ENCODE results near the gene XRCC4.
A peak's percentile ranks its signal among the peaks of the same experiment; 100 is the strongest.

The XRCC4 gene

GRCh38 chr5:83076742-83077661 is at the start of gene XRCC4, which contains the start of gene TMEM167A:
TSS of gene XRCC4 (plus strand) at chr5:83077547. CDS start at chr5:83104920, 27,373 bp downstream.
TSS of gene TMEM167A (minus strand) at chr5:83077394. CDS start at chr5:83077323, 71 bp downstream.
- no peaks in the 10 kb centered on the region for H3K27me3 Mint-ChIP-seq
- H3K4me1 Mint-ChIP-seq (ENCODE audit: low read depth), result peaks cover 55% of the 10 kb centered on the region
- H3K4me3 Mint-ChIP-seq, result peak within 1 kb of the TSS; percentile 100
- H3K27ac Mint-ChIP-seq, result peak within 1 kb of the TSS; percentile 98
- H3K36me3 Mint-ChIP-seq, result peaks cover 12% of the 10 kb centered on the region
- H3K9me3 Mint-ChIP-seq (ENCODE audit: low read depth), result no peaks in the 10 kb centered on the region

- no peak overlapping the region for H3K27ac Mint-ChIP-seq
- H3K4me1 Mint-ChIP-seq (ENCODE audit: low read depth), result no peaks in the 10 kb centered on the region
- H3K4me3 Mint-ChIP-seq, result no peak overlapping the region
- no peaks in the 10 kb centered on the region for H3K27me3 Mint-ChIP-seq
- H3K36me3 Mint-ChIP-seq, result no peaks in the 10 kb centered on the region
- H3K9me3 Mint-ChIP-seq (ENCODE audit: low read depth), result no peaks in the 10 kb centered on the region
Observed at GRCh38 chr5:83029912-83030311, 47.4 kb upstream of the XRCC4 start.

- H3K4me1 Mint-ChIP-seq (ENCODE audit: low read depth), result no peaks in the 10 kb centered on the region
- no peaks in the 10 kb centered on the region for H3K36me3 Mint-ChIP-seq
- no peak overlapping the region for H3K27ac Mint-ChIP-seq
- H3K9me3 Mint-ChIP-seq (ENCODE audit: low read depth), result no peaks in the 10 kb centered on the region
- no peak overlapping the region for H3K4me3 Mint-ChIP-seq
- H3K27me3 Mint-ChIP-seq, result no peaks in the 10 kb centered on the region
Observed at GRCh38 chr5:83031381-83031780, 46.0 kb upstream of the XRCC4 start.

- Mint-ChIP-seq H3K4me1 (ENCODE audit: low read depth) (peaks cover 11% of the 10 kb centered on the region), H3K36me3 (peaks cover 2% of the 10 kb centered on the region), H3K9me3 (ENCODE audit: low read depth) (no peaks in the 10 kb centered on the region), H3K4me3 (no peak overlapping the region), H3K27ac (no peak overlapping the region), H3K27me3 (no peaks in the 10 kb centered on the region)
Observed at GRCh38 chr5:83034036-83034435, 43.3 kb upstream of the XRCC4 start.

GRCh38 chr5:83034528-83035207 is 42.7 kb upstream of the XRCC4 start:
- Mint-ChIP-seq H3K27me3 (no peaks in the 10 kb centered on the region), H3K27ac (no peak overlapping the region), H3K4me1 (ENCODE audit: low read depth) (peaks cover 11% of the 10 kb centered on the region), H3K4me3 (no peak overlapping the region), H3K36me3 (peaks cover 2% of the 10 kb centered on the region), H3K9me3 (ENCODE audit: low read depth) (no peaks in the 10 kb centered on the region)

GRCh38 chr5:83035373-83036100 is 41.8 kb upstream of the XRCC4 start:
- H3K9me3 Mint-ChIP-seq (ENCODE audit: low read depth), result no peaks in the 10 kb centered on the region

GRCh38 chr5:83036991-83037575 is 40.3 kb upstream of the XRCC4 start:
- H3K4me3 Mint-ChIP-seq, result no peak overlapping the region
- no peaks in the 10 kb centered on the region for H3K9me3 Mint-ChIP-seq (ENCODE audit: low read depth)
- peaks cover 4% of the 10 kb centered on the region for H3K36me3 Mint-ChIP-seq
- H3K4me1 Mint-ChIP-seq (ENCODE audit: low read depth), result peaks cover 11% of the 10 kb centered on the region
- H3K27ac Mint-ChIP-seq, result no peak overlapping the region
- H3K27me3 Mint-ChIP-seq, result no peaks in the 10 kb centered on the region

More at GRCh38 chr5:83035373-83036100, 41.8 kb upstream of the XRCC4 start:
- H3K27ac Mint-ChIP-seq, result no peak overlapping the region
- H3K4me1 Mint-ChIP-seq (ENCODE audit: low read depth), result peaks cover 11% of the 10 kb centered on the region
- no peak overlapping the region for H3K4me3 Mint-ChIP-seq
- H3K36me3 Mint-ChIP-seq, result peaks cover 4% of the 10 kb centered on the region
- H3K27me3 Mint-ChIP-seq, result no peaks in the 10 kb centered on the region

GRCh38 chr5:83038924-83039323 is 38.4 kb upstream of the XRCC4 start:
- peaks cover 11% of the 10 kb centered on the region for H3K4me1 Mint-ChIP-seq (ENCODE audit: low read depth)
- H3K9me3 Mint-ChIP-seq (ENCODE audit: low read depth), result no peaks in the 10 kb centered on the region
- no peak overlapping the region for H3K27ac Mint-ChIP-seq
- H3K36me3 Mint-ChIP-seq, result peaks cover 11% of the 10 kb centered on the region
- no peaks in the 10 kb centered on the region for H3K27me3 Mint-ChIP-seq
- no peak overlapping the region for H3K4me3 Mint-ChIP-seq

- H3K27ac Mint-ChIP-seq, result no peak overlapping the region
- no peaks in the 10 kb centered on the region for H3K9me3 Mint-ChIP-seq (ENCODE audit: low read depth)
- H3K4me3 Mint-ChIP-seq, result no peak overlapping the region
- no peaks in the 10 kb centered on the region for H3K27me3 Mint-ChIP-seq
- H3K4me1 Mint-ChIP-seq (ENCODE audit: low read depth), result peaks cover 5% of the 10 kb centered on the region
- peaks cover 11% of the 10 kb centered on the region for H3K36me3 Mint-ChIP-seq
Observed at GRCh38 chr5:83042507-83042906, 34.8 kb upstream of the XRCC4 start.

GRCh38 chr5:83044926-83045325 is 32.4 kb upstream of the XRCC4 start:
- no peak overlapping the region for H3K27ac Mint-ChIP-seq
- H3K4me3 Mint-ChIP-seq, result no peak overlapping the region
- H3K36me3 Mint-ChIP-seq, result peaks cover 11% of the 10 kb centered on the region
- no peaks in the 10 kb centered on the region for H3K4me1 Mint-ChIP-seq (ENCODE audit: low read depth)
- H3K27me3 Mint-ChIP-seq, result no peaks in the 10 kb centered on the region
- no peaks in the 10 kb centered on the region for H3K9me3 Mint-ChIP-seq (ENCODE audit: low read depth)

GRCh38 chr5:83048277-83048676 is 29.1 kb upstream of the XRCC4 start:
- Mint-ChIP-seq H3K9me3 (ENCODE audit: low read depth) (no peaks in the 10 kb centered on the region), H3K27me3 (no peaks in the 10 kb centered on the region), H3K4me3 (no peak overlapping the region), H3K4me1 (ENCODE audit: low read depth) (no peaks in the 10 kb centered on the region), H3K27ac (no peak overlapping the region), H3K36me3 (peaks cover 17% of the 10 kb centered on the region)

- Mint-ChIP-seq H3K36me3 (peaks cover 15% of the 10 kb centered on the region), H3K27me3 (no peaks in the 10 kb centered on the region), H3K4me3 (no peak overlapping the region), H3K9me3 (ENCODE audit: low read depth) (no peaks in the 10 kb centered on the region), H3K4me1 (ENCODE audit: low read depth) (no peaks in the 10 kb centered on the region), H3K27ac (no peak overlapping the region)
Observed at GRCh38 chr5:83048811-83049210, 28.5 kb upstream of the XRCC4 start.

GRCh38 chr5:83049370-83049885 is 27.9 kb upstream of the XRCC4 start:
- no peaks in the 10 kb centered on the region for H3K27me3 Mint-ChIP-seq
- no peaks in the 10 kb centered on the region for H3K9me3 Mint-ChIP-seq (ENCODE audit: low read depth)
- no peak overlapping the region for H3K4me3 Mint-ChIP-seq
- peaks cover 20% of the 10 kb centered on the region for H3K36me3 Mint-ChIP-seq
- no peak overlapping the region for H3K27ac Mint-ChIP-seq
- no peaks in the 10 kb centered on the region for H3K4me1 Mint-ChIP-seq (ENCODE audit: low read depth)

GRCh38 chr5:83050723-83051340 is 26.5 kb upstream of the XRCC4 start:
- no peaks in the 10 kb centered on the region for H3K4me1 Mint-ChIP-seq (ENCODE audit: low read depth)
- H3K4me3 Mint-ChIP-seq, result no peak overlapping the region
- peak overlapping the region; percentile 25 for H3K27ac Mint-ChIP-seq
- H3K27me3 Mint-ChIP-seq, result no peaks in the 10 kb centered on the region
- H3K9me3 Mint-ChIP-seq (ENCODE audit: low read depth), result no peaks in the 10 kb centered on the region
- peaks cover 23% of the 10 kb centered on the region for H3K36me3 Mint-ChIP-seq
